CD4-positive, alpha-beta T cell treated with Interleukin-15 for 4 hours (primary cell): ENCODE results near the gene TEP1.
"Not testable (repeated sequence)": the region's sequence is repeated elsewhere in the genome, so short reads cannot be mapped to it uniquely, and the experiment has no call there.

Source experiments
- DNase-seq: peaks from one replicate; pipeline ENCODE4 v3.0.0-alpha.2; 2020; ENCODE audit warnings: low spot score

TEP1 gene

DNA sequence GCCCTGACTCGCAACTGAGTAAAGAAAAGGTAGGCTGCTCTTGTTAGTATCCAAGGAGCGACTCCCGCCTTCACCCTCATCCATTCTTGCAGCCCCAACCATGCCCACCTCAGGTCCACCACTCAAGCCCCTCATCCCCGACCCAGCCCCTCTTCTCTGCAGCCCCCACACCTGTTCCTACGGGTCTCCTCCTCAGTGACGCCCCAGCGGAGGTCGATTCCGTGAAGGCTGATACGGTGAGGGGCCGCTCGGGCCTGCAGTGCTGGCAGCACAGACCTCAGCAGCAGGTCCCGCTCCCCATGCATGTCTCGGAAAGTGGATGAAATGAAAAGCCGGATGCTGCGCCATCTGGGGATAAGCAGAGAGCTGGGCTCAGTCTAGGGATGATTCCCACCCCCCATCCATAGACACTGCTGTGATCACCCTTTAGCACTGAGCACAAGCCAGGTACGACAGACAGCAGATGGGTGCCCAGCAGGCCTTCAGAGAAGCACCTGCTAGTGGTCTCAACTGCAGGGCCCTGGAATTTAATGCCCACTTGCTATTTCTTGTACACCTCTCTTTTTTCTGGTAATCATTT lies 26.9 kb downstream of the TEP1 start:
- no peak for DNase-seq

DNA sequence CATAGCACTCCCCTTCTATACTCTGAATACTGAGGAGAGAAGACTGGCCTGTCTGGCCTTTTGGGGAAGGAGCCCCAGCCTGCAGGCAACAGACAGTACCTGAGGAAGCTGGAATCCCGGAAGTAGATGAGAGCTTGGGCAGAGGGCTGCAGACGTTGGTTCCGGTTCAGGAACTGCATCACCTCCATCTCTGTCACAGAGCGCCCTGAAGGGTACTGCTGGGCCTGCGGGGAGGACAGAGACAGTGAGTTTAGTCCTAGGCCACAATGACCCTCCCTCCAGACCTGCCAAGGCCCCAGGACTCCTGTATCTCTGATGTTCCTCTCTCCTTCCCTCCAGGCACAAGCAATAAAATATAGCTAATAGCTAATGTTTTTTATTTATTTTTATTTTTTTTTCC lies 28.4 kb downstream of the TEP1 start:
- DNase-seq: no peak

DNA sequence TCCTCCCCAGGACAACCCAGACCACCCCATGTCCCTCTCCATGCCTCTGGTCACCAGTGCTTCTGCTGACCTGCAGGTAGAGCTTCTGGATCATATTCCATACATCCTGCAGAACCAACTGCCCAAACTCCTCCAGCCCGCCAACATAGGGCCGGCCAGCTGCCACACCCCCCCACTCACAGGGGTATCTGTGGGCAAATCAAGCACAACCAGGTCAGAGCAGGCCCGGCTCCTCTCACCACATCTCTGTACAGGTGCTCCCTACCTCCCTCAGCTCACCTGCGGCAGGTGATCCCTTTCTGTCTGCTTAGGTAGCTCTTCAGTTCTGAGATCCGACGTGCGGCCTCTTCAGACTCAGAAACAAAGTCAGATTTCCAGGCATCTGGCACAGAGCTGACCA lies 29.0 kb downstream of the TEP1 start:
- DNase-seq: no peak

DNA sequence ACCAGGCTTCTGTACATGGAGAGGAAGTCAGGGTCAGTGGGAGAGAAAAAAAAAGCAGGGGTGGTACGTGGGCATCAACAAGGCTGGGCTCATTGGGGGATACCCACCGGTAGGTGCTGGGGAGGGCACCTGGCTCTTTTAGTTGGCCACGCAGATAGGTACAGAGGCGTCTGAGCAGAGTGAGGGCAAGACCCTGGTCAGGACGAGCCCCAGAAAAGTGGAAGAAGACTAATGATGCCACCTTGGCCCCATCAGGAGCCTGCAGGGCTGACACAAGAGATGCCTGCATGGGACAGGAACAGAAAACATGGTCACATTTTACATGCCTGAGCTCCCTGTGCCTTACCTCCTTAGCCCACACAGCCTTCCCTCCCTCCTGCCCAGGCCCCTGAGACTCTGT lies 29.7 kb downstream of the TEP1 start:
- no peak for DNase-seq

DNA sequence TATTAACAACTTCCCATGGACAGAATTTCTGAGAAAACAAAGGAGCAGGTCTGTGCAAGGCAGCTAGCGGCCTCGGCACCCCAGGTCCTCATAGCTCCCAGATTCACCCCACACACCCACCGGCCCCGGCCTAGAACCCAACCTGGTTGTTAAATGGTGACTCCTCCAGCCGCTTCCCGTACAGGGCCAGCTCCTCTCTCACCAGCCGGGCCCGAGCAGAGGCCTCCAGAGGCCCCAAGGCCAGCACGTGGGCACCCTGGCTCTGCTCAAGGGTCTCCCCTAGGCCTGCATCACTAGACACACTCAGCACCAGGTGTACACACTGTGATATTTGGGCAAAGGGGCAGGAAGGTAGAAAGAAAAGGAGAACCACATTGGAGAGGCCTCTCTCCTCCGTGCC lies 30.3 kb downstream of the TEP1 start:
- DNase-seq: no peak

DNA sequence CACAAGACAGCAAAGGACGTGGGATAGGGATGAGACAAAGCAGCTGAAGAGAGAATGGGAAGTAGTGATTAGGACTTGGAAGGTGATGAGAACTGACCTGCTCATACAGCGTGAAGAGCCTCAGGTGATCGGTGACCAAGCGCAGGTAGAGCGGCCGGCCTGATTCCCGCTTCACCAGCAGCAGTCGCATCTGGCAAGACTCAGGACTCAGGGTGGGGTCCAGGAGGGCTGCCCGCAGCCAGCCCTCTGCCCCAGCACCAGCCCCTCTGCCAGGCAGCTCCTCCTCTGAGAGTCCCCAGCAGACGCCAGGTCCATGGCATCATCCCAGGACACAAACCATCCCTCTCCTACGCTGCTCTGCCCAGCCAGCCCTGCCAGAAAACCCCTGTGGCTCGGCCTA lies 30.8 kb downstream of the TEP1 start:
- DNase-seq: no peak

DNA sequence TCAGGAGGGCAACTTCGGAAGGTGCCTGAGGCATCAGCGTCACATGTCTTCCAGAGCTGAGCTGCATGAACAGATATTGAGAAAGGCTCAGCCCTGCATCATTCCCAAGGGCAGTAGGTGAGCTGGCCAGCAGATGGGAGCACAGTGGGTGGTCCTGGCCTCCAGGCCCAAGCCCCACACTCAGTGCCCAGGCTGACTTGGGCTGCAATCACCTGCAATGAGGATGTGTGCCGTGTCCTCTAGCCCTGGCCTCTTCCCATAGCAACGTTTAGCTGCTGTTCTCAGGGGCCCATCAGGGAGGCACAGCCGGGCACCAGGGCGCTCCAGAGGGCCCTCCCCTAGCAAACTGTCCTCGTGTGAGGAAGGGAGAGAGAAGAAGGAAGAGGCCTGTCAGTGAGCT lies 32.0 kb downstream of the TEP1 start:
- DNase-seq: no peak

DNA sequence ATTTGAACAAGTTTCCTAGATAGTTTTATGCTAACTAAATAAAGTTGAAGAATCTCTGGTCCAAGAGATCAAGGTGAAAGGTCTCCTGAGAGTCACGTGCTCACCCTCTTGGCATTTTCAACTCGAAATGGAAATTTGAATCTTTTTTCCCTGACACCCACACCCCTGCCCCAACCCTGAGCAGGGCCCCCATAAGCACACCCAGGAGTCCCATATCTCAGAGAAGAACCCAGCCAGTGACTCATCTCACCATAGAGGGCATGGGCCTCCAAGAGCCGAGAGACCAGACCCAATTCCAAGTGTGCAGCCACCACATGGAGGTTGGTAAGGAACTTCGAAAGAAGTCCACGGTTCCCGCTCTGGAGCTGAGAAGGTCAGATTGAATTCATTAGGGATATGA lies 32.6 kb downstream of the TEP1 start:
- no peak for DNase-seq

DNA sequence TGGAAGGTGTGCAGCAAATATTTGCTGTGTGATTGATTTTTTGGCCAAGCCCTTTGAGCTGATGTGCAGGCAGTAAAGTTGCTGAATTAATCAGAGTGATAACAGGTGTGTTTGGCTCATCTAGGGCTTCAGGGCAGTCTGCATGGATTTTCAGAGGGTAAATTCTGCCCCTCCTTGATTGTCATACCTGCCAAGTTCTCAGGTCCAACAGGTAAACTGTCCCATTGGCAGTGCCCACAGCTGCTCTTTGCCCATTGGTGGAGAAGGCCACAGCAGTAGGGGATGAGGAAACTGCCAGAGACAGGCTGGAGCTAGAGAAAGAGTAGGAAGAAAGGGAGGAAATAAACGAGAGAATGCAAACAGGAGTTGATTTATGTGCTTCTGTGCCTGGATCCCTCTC lies 33.6 kb downstream of the TEP1 start:
- no peak for DNase-seq

DNA sequence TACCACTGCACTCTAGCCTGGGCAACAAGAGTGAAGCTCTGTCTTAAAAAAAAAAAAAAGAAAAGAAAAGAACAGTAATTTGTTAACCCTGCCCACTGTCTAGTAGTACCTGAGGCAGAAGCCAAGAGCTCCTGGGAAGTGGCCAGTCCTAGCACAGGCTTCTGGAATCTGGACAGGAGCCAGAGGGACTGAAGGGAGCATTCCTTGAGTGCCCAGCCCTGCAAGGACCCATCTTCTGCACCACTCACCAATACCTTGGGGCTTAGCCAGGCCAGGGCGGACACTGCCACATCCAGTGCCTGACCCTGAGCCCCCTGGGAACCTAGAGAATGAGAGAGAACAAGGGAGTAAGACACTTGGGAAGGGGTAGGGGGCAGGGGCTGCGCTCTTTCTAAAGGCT lies 36.1 kb downstream of the TEP1 start:
- DNase-seq: no peak

DNA sequence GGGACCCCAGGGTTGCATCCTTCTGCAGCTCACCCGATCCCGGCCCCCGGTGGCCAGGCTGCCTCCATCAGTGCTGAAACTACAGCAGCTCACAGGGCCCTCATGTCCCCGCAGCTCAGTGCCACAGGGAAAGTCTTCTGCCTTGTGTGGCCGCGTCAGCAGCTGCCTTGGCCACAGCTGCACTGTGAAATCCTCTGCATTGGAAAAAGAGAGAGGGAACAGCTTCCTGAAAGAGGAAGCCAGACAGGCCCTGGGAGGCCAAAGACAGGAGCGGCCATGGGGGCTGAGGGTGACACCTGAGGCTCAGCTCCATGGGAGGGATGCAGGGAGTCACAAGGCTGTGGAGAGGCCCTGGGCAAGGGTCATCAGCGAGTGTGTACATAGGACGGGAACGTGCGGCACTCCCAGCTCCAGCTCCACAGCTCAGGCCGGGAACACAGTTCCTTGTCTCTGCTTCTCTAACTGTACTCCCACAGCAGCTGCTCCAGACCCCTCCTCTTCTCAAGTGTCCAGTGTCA lies 37.2 kb downstream of the TEP1 start:
- no peak for DNase-seq

DNA sequence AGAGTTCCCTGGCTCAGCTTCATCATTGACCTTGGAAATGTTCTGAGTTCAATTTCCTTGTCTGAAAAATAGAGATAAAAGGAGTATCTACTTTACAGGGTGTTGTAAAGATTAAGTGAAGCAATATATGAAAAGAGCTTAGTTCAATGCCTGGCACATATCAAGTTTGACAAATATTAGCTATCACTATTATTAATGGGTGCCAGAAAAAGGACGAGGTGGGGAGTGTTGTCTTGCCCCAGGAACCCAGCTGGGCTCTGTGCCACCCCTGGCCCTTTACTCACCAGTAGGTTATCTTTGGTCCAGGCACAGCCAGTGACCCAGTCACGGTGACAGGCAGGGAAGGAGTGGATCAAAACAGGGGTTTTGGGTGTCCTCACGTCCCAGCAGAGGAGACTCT lies 37.8 kb downstream of the TEP1 start:
- no peak for DNase-seq

DNA sequence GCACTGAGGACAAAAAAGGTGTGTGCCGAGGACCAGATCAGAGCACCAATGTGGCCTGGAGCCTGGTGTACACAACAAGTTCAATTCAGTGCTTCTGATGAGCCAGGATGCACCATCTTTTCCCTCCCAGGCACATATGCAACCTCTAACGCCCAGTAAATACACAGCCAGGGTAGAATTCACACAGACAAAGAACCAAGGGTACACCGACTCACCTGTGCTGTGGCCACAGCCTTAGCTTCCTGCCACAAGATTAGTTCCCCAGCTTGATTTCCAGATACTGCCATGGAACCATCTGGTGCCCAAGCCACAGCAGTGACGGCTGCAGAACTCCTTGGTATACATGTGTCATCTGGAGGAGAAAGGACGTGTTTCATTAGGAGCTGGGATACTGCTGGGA lies 40.5 kb downstream of the TEP1 start:
- no peak for DNase-seq

DNA sequence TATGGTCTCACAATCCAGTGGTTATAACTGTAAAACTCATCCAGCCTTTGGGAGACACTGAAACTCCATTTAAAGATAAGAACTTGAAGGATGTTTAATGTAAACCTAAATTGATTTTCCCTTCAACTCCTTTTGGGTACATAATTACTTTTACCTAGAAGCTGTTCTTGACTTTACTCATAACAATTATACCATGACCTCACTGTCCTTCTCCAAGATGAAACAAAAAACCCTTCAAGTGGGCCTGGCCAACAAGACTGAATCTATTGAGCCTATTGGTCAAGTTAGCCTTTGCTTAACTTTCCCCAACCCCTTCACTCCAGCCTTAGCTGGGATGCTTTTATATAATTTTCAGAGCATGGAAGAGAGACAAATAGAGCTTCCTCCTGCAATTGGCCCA lies 47.4 kb downstream of the TEP1 start:
- no peak for DNase-seq

DNA sequence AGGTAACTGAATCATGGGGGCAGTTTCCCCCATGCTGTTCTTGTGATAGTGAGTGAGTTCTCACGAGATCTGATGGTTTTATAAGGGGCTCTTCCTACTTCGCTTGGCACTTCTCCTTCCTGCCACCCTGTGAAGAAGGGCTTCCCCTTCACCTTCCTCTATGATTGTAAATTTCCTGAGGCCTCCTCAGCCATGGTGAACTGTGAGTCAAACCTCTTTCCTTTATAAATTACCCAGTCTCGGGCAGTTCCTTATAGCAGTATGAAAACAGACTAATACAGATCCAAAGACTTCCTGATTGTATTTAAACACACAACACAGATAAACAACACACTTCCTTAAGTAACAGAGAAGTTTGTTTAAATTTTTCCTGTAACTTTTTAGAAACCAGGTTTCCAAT lies 54.8 kb downstream of the TEP1 start:
- DNase-seq: not testable (repeated sequence)

DNA sequence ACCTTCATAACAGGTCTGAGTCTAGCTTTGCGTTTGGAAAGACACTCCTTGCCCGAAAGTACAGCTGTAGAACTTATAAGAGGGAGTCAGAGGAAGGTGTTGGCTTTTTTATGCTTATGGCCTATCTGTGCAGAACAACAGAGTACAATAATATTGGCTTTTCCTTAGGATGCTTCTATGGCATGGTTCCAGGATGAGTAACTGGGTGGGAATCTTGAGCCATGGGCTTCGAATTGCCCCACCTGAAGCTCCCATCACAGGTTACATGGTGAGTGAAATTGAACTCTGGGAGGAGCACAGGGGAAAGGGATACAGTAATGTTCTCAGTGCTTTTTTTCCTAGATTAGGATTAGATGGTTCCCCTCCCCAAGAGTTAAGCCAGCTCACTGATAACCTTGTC lies 56.9 kb downstream of the TEP1 start:
- DNase-seq: no peak

DNA sequence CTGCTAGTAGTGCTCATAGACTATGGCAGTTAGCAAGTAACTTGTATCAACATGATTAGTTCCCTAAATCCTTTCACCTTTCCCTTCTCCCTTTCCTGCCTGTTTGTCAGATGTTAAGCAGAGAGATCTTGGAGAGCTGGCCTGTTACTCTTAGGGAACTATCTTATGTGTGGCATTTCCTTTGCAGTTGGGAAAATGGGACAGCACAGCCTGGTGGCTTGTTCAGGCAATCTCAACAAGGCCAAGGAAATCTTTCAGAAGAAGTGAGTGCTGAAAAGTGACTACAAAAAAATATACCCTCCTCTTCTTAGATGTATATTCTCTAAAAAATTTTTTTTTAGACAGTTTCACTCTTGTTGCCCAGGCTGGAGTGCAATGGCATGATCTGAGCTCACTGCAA lies 62.4 kb downstream of the TEP1 start:
- DNase-seq: no peak

DNA sequence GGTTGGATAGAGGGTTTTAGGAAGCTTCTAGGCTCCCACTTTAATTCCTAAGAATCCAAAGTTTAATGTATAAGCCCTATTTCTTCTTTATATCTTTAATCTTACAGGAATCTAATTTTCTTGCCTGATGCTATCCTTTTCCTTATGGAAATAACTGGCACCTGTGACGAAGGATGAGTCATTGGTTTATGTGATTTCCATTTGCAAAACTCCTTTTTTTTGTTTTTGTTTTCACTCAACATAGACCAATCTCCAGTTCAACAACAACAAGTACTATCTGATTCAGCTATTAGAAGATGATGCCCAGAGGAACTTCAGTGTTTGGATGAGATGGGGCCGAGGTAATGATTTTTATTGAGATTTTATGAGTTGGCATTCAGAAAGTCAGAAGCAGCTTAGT lies 63.0 kb downstream of the TEP1 start:
- no peak for DNase-seq

DNA sequence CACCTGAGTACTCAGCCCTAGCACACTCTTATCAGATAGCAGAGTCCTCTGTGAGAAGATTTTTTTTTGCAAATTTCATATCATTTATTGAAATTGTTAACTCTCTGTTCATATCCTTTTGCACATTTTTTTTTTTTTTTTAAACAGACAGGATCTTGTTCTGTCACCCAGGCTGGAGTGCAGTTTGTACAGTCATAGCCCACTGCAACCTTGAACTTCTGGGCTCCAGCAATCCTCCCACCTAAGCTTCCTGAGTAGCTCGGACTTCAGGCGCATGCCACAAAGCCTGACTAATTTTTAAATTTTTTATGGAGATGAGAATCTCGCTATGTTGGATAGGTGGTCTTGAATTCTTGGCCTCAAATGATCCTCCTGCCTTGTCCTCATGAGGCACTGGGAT lies 65.6 kb downstream of the TEP1 start:
- no peak for DNase-seq

DNA sequence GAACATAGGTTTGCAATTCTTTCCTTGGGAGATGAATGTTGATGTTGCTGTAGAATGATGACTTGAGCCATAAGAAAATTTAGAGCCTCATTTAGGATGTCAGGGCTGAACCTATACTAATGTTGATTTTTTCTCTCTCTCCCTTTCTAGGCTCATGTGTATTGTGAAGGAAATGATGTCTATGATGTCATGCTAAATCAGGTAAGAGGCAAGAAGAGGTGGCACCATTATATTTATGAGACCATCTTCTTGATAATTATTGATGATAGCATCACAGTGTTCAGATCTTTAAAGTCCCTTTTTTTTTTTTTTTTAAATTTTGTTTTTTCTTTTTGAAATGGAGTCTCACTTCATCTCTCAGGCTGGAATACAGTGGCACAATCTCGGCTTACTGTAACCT lies 66.6 kb downstream of the TEP1 start:
- no peak for DNase-seq

DNA sequence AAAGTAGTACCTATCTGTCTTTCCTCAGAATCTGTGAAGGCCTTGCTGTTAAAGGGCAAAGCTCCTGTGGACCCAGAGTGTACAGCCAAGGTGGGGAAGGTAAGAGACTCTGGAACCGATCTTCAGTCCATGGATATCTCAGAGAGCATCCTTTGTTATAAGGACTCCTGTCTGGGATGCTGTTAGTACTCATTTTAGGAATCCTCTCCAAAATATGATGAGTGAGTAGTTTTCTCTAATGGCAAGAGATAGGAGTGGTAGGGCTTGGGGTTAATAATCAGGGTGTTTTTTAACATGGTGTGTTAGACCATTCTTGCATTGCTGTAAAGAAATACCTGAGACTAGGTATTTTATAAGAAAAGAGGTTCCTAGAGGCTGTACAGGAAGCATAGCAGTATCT lies 67.9 kb downstream of the TEP1 start:
- no peak for DNase-seq

DNA sequence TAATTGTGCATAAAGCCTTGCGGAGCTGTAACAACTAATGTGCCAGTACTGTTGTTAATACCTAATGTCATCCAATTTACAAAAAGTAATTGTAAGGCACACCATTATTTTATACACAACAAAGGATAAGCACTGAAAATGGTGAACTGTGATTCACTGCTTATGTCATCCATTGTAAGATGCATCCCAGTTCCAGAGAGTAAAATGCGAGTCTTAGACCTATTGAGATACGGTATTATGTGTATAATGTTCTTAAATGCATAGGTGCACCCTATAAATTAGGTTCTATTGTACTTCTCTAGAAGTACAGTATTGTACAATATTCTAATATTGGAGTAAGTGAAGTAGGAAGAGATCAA lies 69.5 kb downstream of the TEP1 start:
- DNase-seq: no peak

DNA sequence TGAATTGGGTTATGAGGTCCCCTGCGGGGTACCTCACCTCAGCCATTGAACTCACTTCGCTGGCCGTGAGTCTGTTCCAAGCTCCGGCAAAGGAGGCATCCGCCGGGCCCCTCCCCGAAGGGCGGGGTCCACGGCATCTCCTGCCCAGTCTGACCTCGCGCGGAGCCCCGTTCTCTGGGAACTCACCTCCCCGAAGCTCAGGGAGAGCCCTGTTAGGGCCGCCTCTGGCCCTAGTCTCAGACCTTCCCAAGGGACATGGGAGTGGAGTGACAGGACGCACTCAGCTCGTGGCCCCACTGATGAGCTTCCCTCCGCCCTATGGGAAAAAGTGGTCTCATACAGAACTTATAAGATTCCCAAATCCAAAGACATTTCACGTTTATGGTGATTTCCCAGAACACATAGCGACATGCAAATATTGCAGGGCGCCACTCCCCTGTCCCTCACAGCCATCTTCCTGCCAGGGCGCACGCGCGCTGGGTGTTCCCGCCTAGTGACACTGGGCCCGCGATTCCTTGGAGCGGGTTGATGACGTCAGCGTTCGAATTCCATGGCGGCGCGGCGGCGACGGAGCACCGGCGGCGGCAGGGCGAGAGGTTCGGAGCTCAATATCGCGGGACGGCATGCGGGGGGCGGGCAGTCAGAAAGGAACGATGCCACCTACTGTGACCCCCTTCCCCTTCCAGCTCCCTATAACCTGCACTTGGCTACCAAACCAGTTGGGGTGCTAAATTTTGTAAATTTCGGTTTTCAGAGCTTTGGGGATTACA lies 70.0 kb downstream of the TEP1 start, which contains the start of gene PARP2:
Gene PARP2, plus strand, starts transcription at position 544 of the 770 bp plus-strand sequence. Its CDS starts 7 bp downstream, at position 551.
- DNase-seq: peak; percentile 97

DNA sequence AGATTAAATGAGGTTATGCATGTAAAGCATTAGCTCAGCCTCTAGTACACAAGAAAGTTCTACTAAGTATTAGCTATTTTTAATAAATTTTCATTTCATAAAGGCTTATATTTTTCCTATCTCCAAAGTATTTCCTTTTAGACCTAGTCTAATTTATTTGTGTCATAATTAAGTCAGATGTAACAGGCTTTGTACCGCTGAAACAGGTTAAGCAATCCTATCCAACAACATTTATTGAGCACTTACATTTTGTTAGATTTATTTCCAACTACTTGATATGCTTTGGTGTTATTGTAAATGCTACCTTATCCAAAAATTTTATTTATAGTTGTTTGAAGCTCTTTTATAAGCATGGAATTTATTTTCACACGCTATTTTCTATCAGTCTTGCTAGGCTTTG lies 71.7 kb downstream of the TEP1 start:
- DNase-seq: no peak
